GM21381 (cell line): ENCODE results near the gene RAMACL.
"Not testable (repeated sequence)": the region's sequence is repeated elsewhere in the genome, so short reads cannot be mapped to it uniquely, and the experiment has no call there.

Source experiments
- ATAC-seq: cut with Tn5 transposase; IDR thresholded peaks from one replicate; pipeline ENCODE4 v1.9.1; 2021; ENCODE audit warnings: mild to moderate bottlenecking, moderate library complexity; ENCODE audit not compliant: unreplicated experiment

RAMACL gene

GRCh38 chr6:166596776-166597507 is 10.5 kb upstream of the RAMACL start:
- no peak for ATAC-seq

GRCh38 chr6:166595949-166596348 is 9.5 kb upstream of the RAMACL start:
- no peak for ATAC-seq

GRCh38 chr6:166595061-166595780 is 8.7 kb upstream of the RAMACL start:
- no peak for ATAC-seq

GRCh38 chr6:166592821-166593220 is 6.3 kb upstream of the RAMACL start:
- no peak for ATAC-seq

GRCh38 chr6:166591961-166592520 is 5.6 kb upstream of the RAMACL start:
- no peak for ATAC-seq

- ATAC-seq, result no peak
Observed at GRCh38 chr6:166591026-166591425, 4.5 kb upstream of the RAMACL start.

- no peak for ATAC-seq
Observed at GRCh38 chr6:166589786-166590574, 3.5 kb upstream of the RAMACL start.

GRCh38 chr6:166589337-166589731 is 2.9 kb upstream of the RAMACL start:
- no peak for ATAC-seq

- no peak for ATAC-seq
Observed at GRCh38 chr6:166588691-166589336, 2.3 kb upstream of the RAMACL start.

GRCh38 chr6:166587631-166588413 is 1.3 kb upstream of the RAMACL start:
- ATAC-seq, result peak; percentile 80

GRCh38 chr6:166584853-166585429 is 1.5 kb downstream of the RAMACL start:
- no peak for ATAC-seq

GRCh38 chr6:166584155-166584554 is 2.3 kb downstream of the RAMACL start:
- ATAC-seq, result no peak

- ATAC-seq, result no peak
Observed at GRCh38 chr6:166583230-166583965, 3.1 kb downstream of the RAMACL start.

- ATAC-seq, result no peak
Observed at GRCh38 chr6:166582258-166582657, 4.2 kb downstream of the RAMACL start.

GRCh38 chr6:166581801-166582200 is 4.7 kb downstream of the RAMACL start:
- ATAC-seq, result not testable (repeated sequence)

- no peak for ATAC-seq
Observed at GRCh38 chr6:166581091-166581511, 5.4 kb downstream of the RAMACL start.

- ATAC-seq, result no peak
Observed at GRCh38 chr6:166580076-166581050, 6.1 kb downstream of the RAMACL start.
